HCT116 (cell line): ENCODE data around the gene KMT2B. TPM values are rescaled to one million over a fixed set of nuclear protein-coding genes. Genes with fewer than 3 reads are reported as not detected.

Experiments used
- ATAC-seq: fragments of 200-7000 bp; cut with Tn5 transposase; 2 replicates; pipeline ENCODE4 v1.9.1; 2020; ENCODE audit warnings: mild to moderate bottlenecking, moderate library complexity
- BruUV-seq: library from RNA; stranded (reverse); fragments of 400-500 nt; replicated peaks from 2 replicates; lab custom pipeline; 2021; lab: Mats Ljungman, UMichigan
- CTCF ChIA-PET: fragments of 300-600 bp; sonication (Branson Sonifier 250); formaldehyde crosslinking; loops from one replicate; lab custom pipeline; 2021; ENCODE audit warnings: antibody characterized with exemption; lab: Charles Lee
- POLR2A ChIA-PET: fragments of 300-600, 350-600 bp; sonication (Branson Sonifier 250); formaldehyde crosslinking; loops from one replicate; lab custom pipeline; 2021; ENCODE audit warnings: antibody characterized with exemption; lab: Charles Lee
- RAD21 ChIA-PET, 2 experiments: fragments of 300-600 bp; sonication (Branson Sonifier 250); formaldehyde crosslinking; loops; one replicate each; lab custom pipeline; 2023; ENCODE audit warnings: low total read pairs in 2 of 2; ENCODE audit not compliant: uncharacterized antibody in 2 of 2, unreplicated experiment in 2 of 2, low non-redundant PET in 1 of 2; lab: Charles Lee
- DNase-seq: peaks from one replicate; pipeline ENCODE4 v3.0.0-alpha.2; 2010; ENCODE audit warnings: low read depth, low spot score
- H2AFZ ChIP-seq: fragments of 200-600 bp; shearing (Covaris generic), sonication (generic); 2 replicates; pipeline ENCODE4 v1.6.1; 2017; ENCODE audit warnings: low read depth, mixed run types, mixed read lengths, antibody characterized with exemption, low read length; ENCODE audit not compliant: poor library complexity, severe bottlenecking
- H3K27ac ChIP-seq: 2 replicates; pipeline ENCODE4 v1.5.1; 2012; ENCODE audit warnings: low read depth, low read length
- H3K27me3 ChIP-seq: fragments of 200-600 bp; sonication (generic); 2 replicates; pipeline ENCODE4 v1.6.1; 2016; ENCODE audit warnings: mixed run types, low read length, mixed read lengths; ENCODE audit not compliant: insufficient read depth
- H3K36me3 ChIP-seq, 2 experiments: fragments of 200-500 bp in 1 of 2; fragments of 200-600 bp in 1 of 2; sonication (Bioruptor generic) in 1 of 2; sonication (generic) in 1 of 2; 2 replicates each; pipeline versions ENCODE4 v1.5.1 to v1.6.1; 2014 to 2016; ENCODE audit warnings: low read length in 2 of 2, inconsistent platforms in 1 of 2, mixed read lengths in 1 of 2, mixed run types in 1 of 2; ENCODE audit not compliant: insufficient read depth in 2 of 2, control insufficient read depth in 1 of 2
- H3K4me1 ChIP-seq, 2 experiments: fragments of 200-600 bp in 1 of 2; sonication (generic) in 1 of 2; 2 replicates each; pipeline versions ENCODE4 v1.5.1 to v1.6.1; 2012 to 2017; ENCODE audit warnings: low read length in 2 of 2, inconsistent platforms in 1 of 2, mild to moderate bottlenecking in 1 of 2, mixed read lengths in 1 of 2, mixed run types in 1 of 2, moderate library complexity in 1 of 2; ENCODE audit not compliant: insufficient read depth in 2 of 2, control insufficient read depth in 1 of 2
- H3K4me2 ChIP-seq: fragments of 200-600 bp; sonication (generic); 2 replicates; pipeline ENCODE4 v1.6.1; 2017; ENCODE audit warnings: mixed run types, low read length, mixed read lengths
- H3K4me3 ChIP-seq, 2 experiments: fragments of 200-600 bp in 1 of 2; sonication (generic) in 1 of 2; replicated peaks in 1 of 2; 2 replicates each; pipeline ENCODE4 v1.5.1; 2011 to 2016; ENCODE audit warnings: low read length in 2 of 2, control low read depth in 1 of 2, low read depth in 1 of 2, mild to moderate bottlenecking in 1 of 2, mixed read lengths in 1 of 2, mixed run types in 1 of 2
- H3K79me2 ChIP-seq: fragments of 200-600 bp; sonication (generic); 2 replicates; pipeline ENCODE4 v1.6.1; 2017; ENCODE audit warnings: mild to moderate bottlenecking, mixed run types, low read length, moderate library complexity, mixed read lengths; ENCODE audit not compliant: insufficient read depth
- H3K9ac ChIP-seq: fragments of 200-600 bp; sonication (generic); 2 replicates; pipeline ENCODE4 v1.6.1; 2016; ENCODE audit warnings: low read length, mixed read lengths
- H3K9me2 ChIP-seq: fragments of 200-600 bp; sonication (generic), shearing (Covaris generic); 2 replicates; pipeline ENCODE4 v1.6.1; 2017; ENCODE audit warnings: mixed run types, mild to moderate bottlenecking, moderate library complexity; ENCODE audit not compliant: insufficient read depth
- H3K9me3 ChIP-seq, 2 experiments: fragments of 200-500 bp in 1 of 2; fragments of 200-600 bp in 1 of 2; sonication (Bioruptor generic) in 1 of 2; sonication (generic) in 1 of 2; 2 replicates each; pipeline ENCODE4 v1.6.1; 2014 to 2017; ENCODE audit warnings: low read length in 2 of 2, mixed read lengths in 2 of 2, inconsistent platforms in 1 of 2, low read depth in 1 of 2, mild to moderate bottlenecking in 1 of 2, mixed run types in 1 of 2, moderate library complexity in 1 of 2; ENCODE audit not compliant: control insufficient read depth in 1 of 2, insufficient read depth in 1 of 2
- H4K20me1 ChIP-seq: fragments of 200-600 bp; sonication (generic), shearing (Covaris generic); 2 replicates; pipeline ENCODE4 v1.6.1; 2017; ENCODE audit warnings: mixed run types, mild to moderate bottlenecking, moderate library complexity; ENCODE audit not compliant: insufficient read depth
- CEBPB ChIP-seq: IDR thresholded peaks from 2 replicates; pipeline ENCODE4 v1.6.1; 2012; ENCODE audit warnings: low read depth
- EGR1 ChIP-seq: IDR thresholded peaks from 2 replicates; pipeline ENCODE4 v1.6.1; 2012; ENCODE audit warnings: low read depth
- ELF1 ChIP-seq: IDR thresholded peaks from 2 replicates; pipeline ENCODE4 v1.6.1; 2012; ENCODE audit warnings: low read depth, borderline replicate concordance
- EZH2 ChIP-seq: fragments of 200-600 bp; sonication (generic); IDR thresholded peaks from 2 replicates; pipeline ENCODE4 v1.6.1; 2017; ENCODE audit warnings: antibody characterized with exemption, mixed run types
- EZH2phosphoT487 ChIP-seq: fragments of 200-600 bp; IDR thresholded peaks from 2 replicates; pipeline ENCODE4 v1.6.1; 2018; ENCODE audit warnings: antibody characterized with exemption, borderline replicate concordance
- JUND ChIP-seq: IDR thresholded peaks from 2 replicates; pipeline ENCODE4 v1.6.1; 2012
- POLR2A ChIP-seq: IDR thresholded peaks from 2 replicates; pipeline ENCODE4 v1.7.0; 2011; ENCODE audit warnings: borderline replicate concordance; ENCODE audit not compliant: insufficient read depth, insufficient read length; ENCODE audit errors: extremely low read depth
- POLR2AphosphoS5 ChIP-seq: IDR thresholded peaks from 2 replicates; pipeline ENCODE4 v1.6.1; 2011; ENCODE audit warnings: mild to moderate bottlenecking, low read depth, low read length, moderate library complexity
- SP1 ChIP-seq: IDR thresholded peaks from 2 replicates; pipeline ENCODE4 v1.6.1; 2012; ENCODE audit warnings: low read depth
- TCF7L2 ChIP-seq: IDR thresholded peaks from 2 replicates; pipeline ENCODE4 v1.7.0; 2011; ENCODE audit warnings: borderline replicate concordance, inconsistent platforms; ENCODE audit not compliant: insufficient read depth, insufficient read length; ENCODE audit errors: extremely low read depth
- YY1 ChIP-seq: IDR thresholded peaks from 2 replicates; pipeline ENCODE4 v1.6.1; 2011; ENCODE audit warnings: low read length, low read depth, moderate library complexity, mild to moderate bottlenecking; ENCODE audit not compliant: insufficient replicate concordance; ENCODE audit errors: extremely low read depth
- ZFX ChIP-seq: fragments of 450-650 bp; IDR thresholded peaks from 2 replicates; pipeline ENCODE4 v1.6.1; 2017
- ZNF274 ChIP-seq: fragments of 200-500 bp; sonication (Bioruptor generic); IDR thresholded peaks from 2 replicates; pipeline ENCODE4 v1.6.1; 2014; ENCODE audit warnings: mild to moderate bottlenecking, low read depth, low read length, inconsistent platforms
- intact Hi-C: fragments of 100-400 bp; cut with micrococcal nuclease; formaldehyde crosslinking; loops from 2 replicates; pipeline ENCODE4 v1.10.0; 2022
- total RNA-seq: library from RNA; stranded (reverse); gene quantifications from one replicate; pipeline ENCODE4 v1.2.1, GENCODE V29; 2021; ENCODE audit not compliant: unreplicated experiment
- TF ChIP-seq, protein P1 (sequence below), 3 experiments: fragments of 200-600 bp in 1 of 3; sonication (generic) in 1 of 3; IDR thresholded peaks in 2 of 3; conservative IDR thresholded peaks in 1 of 3; 2 replicates each; pipeline ENCODE4 v1.5.1; 2012 to 2017; ENCODE audit warnings: low read depth in 2 of 3, low read length in 2 of 3, antibody characterized with exemption in 1 of 3, borderline replicate concordance in 1 of 3, control low read depth in 1 of 3, mild to moderate bottlenecking in 1 of 3, mixed read lengths in 1 of 3, mixed run types in 1 of 3, moderate library complexity in 1 of 3; ENCODE audit not compliant: insufficient read depth in 1 of 3
- TF ChIP-seq, protein P2 (sequence below): IDR thresholded peaks from 2 replicates; pipeline ENCODE4 v1.6.1; 2012

The KMT2B gene
- total RNA-seq, 1 experiment from 2014 or later, result 29.9 TPM

DNA sequence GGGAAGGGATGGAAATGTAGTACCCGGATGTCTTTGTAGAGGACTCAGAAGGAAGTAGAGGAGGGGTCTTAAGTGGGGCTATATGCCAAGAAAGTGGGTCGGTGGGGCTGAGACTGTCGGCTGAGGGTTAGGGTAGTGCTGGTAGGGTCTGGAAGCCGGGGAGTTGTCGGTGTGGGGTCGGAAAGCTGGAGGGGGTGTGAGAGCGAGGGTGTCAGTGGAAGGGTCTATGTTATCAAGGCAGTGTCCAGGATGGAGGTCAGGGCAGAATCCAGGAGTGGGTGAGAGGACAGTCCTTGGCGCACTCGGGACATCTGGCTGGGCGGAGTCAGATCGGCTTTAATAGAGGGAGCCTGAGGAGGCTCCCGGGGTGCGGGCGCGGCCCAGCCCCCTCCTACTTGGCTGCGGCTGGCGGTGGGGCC lies 37.3 kb downstream of the KMT2B start:
- Histone ChIP-seq H3K4me3 (no peak overlapping the region), H3K4me2 (no peak overlapping the region), H3K9me3 (no peaks in the 10 kb centered on the region), H3K27me3 (no peaks in the 10 kb centered on the region), H3K36me3 (peaks cover 0 to 2% of the 10 kb centered on the region in 2 experiments; a peak in 1 of 4 replicates), H3K4me1 (peaks cover 14 to 20% of the 10 kb centered on the region in 2 experiments), H4K20me1 (no peaks in the 10 kb centered on the region), H3K9me2 (no peaks in the 10 kb centered on the region), H3K27ac (no peak overlapping the region), H2AFZ (no peak overlapping the region), H3K9ac (no peak overlapping the region), H3K79me2 (peaks cover 17% of the 10 kb centered on the region)
- no TSS peak for BruUV-seq
- TF ChIP-seq, protein P1, sequence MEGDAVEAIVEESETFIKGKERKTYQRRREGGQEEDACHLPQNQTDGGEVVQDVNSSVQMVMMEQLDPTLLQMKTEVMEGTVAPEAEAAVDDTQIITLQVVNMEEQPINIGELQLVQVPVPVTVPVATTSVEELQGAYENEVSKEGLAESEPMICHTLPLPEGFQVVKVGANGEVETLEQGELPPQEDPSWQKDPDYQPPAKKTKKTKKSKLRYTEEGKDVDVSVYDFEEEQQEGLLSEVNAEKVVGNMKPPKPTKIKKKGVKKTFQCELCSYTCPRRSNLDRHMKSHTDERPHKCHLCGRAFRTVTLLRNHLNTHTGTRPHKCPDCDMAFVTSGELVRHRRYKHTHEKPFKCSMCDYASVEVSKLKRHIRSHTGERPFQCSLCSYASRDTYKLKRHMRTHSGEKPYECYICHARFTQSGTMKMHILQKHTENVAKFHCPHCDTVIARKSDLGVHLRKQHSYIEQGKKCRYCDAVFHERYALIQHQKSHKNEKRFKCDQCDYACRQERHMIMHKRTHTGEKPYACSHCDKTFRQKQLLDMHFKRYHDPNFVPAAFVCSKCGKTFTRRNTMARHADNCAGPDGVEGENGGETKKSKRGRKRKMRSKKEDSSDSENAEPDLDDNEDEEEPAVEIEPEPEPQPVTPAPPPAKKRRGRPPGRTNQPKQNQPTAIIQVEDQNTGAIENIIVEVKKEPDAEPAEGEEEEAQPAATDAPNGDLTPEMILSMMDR (IDR thresholded peaks at IDR 0.05 in 2 of 3, conservative IDR thresholded peaks at IDR 0.05 in 1 of 3; ENCODE audit: borderline replicate concordance in 1 of 3, insufficient read depth in 1 of 3, low read depth in 2 of 3, low read length in 2 of 3), result no peak
- no peak for TF ChIP-seq TCF7L2
- no peak for TF ChIP-seq EZH2phosphoT487
- no peak for TF ChIP-seq POLR2AphosphoS5
- TF ChIP-seq YY1, result no peak
- TF ChIP-seq ZNF274, result no peak
- TF ChIP-seq EZH2, result no peak
- no peak for TF ChIP-seq JUND
- TF ChIP-seq POLR2A, result no peak
- no peak for TF ChIP-seq SP1
- TF ChIP-seq ELF1, result no peak
- TF ChIP-seq EGR1, result no peak
- TF ChIP-seq, protein P2, sequence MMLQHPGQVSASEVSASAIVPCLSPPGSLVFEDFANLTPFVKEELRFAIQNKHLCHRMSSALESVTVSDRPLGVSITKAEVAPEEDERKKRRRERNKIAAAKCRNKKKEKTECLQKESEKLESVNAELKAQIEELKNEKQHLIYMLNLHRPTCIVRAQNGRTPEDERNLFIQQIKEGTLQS, result no peak
- TF ChIP-seq ZFX, result no peak
- no peak for TF ChIP-seq CEBPB
- ATAC-seq (no peak), DNase-seq (no peak)
- intact Hi-C loops, result no loop called here
- RAD21 ChIA-PET, result no interaction called here
- CTCF ChIA-PET, result no interaction called here
- POLR2A ChIA-PET, result no interaction called here
